Uterus (tissue), 4 donors: ENCODE measurements around the gene MYH2. TPM values are rescaled to one million over a fixed set of nuclear protein-coding genes. Genes with fewer than 3 reads are reported as not detected.

Source experiments
- DNase-seq, 2 donors: peaks; one replicate each; pipeline ENCODE4 v3.0.0-alpha.2; 2019 to 2020
- H3K27ac ChIP-seq, 2 donors: fragments of 200-600 bp; sonication (generic); 1 replicate in 1 of 2; 2 replicates in 1 of 2; pipeline ENCODE4 v1.5.1; 2016 to 2018
- H3K27me3 ChIP-seq, 2 donors: fragments of 200-600 bp; sonication (generic); one replicate each; pipeline ENCODE4 v1.5.1; 2018 to 2019; ENCODE audit warnings: control low read depth in 1 of 2
- H3K36me3 ChIP-seq, 2 donors: fragments of 200-600 bp; sonication (generic); one replicate each; pipeline ENCODE4 v1.5.1; 2019; ENCODE audit warnings: control low read depth in 1 of 2
- H3K4me1 ChIP-seq, 2 donors: fragments of 200-600 bp; sonication (generic); one replicate each; pipeline ENCODE4 v1.5.1; 2018 to 2019; ENCODE audit warnings: control low read depth in 1 of 2
- H3K4me3 ChIP-seq, 2 donors: fragments of 200-600 bp; sonication (generic); 1 replicate in 1 of 2; 2 replicates in 1 of 2; pipeline ENCODE4 v1.5.1; 2018 to 2019; ENCODE audit warnings: mild to moderate bottlenecking in 1 of 2
- H3K9me3 ChIP-seq, 2 donors: fragments of 200-600 bp; sonication (generic); one replicate each; pipeline ENCODE4 v1.5.1; 2019; ENCODE audit warnings: control low read depth in 1 of 2
- POLR2A ChIP-seq, 2 donors: fragments of 450-650 bp; IDR thresholded peaks; one replicate each; pipeline ENCODE4 v1.6.1; 2016; ENCODE audit warnings: antibody characterized with exemption in 2 of 2, mild to moderate bottlenecking in 1 of 2, moderate library complexity in 1 of 2
- intact Hi-C: fragments of 100-400 bp; cut with DNase I; formaldehyde crosslinking; loops from one replicate; pipeline ENCODE4 v1.15.1; 2023; ENCODE audit warnings: low total_unique reads
- total RNA-seq, 4 donors: library from RNA; depleted of rRNA in 3 of 4; stranded (reverse); fragments of >200 nt in 3 of 4; gene quantifications; one replicate each; pipeline versions ENCODE4 v1.1.0 to v1.2.4, GENCODE V29; 2014 to 2023
- TF ChIP-seq, protein P1 (sequence below), 4 experiments: fragments of 200-600 bp in 2 of 4; fragments of 450-650 bp in 2 of 4; sonication (generic) in 2 of 4; IDR thresholded peaks; one replicate each; pipeline ENCODE4 v1.5.1; 2016 to 2019; ENCODE audit warnings: antibody characterized with exemption in 4 of 4, mild to moderate bottlenecking in 2 of 4, moderate library complexity in 1 of 4
- donor health status: DM: yes; HTN: yes; CAD: no.

The MYH2 gene
- 1 to 10 TPM in 1 of 4 donors, under 1 TPM in 1, not detected in 2; 0.35 to 2.0 TPM for total RNA-seq

GRCh38 chr17:10549096-10549842 is at the start of gene MYH2:
MYH2 (minus strand) TSS chr17:10549658; CDS start chr17:10547920, 1,738 bp downstream.
- H3K27me3 ChIP-seq = no peaks in the 10 kb centered on the region
- no peaks in the 10 kb centered on the region for H3K36me3 ChIP-seq
- H3K4me1 ChIP-seq = no peaks in the 10 kb centered on the region
- DNase-seq = no peak
- H3K4me3 ChIP-seq = no peak within 1 kb of the TSS
- H3K9me3 ChIP-seq = no peaks in the 10 kb centered on the region
- TF ChIP-seq, protein P1, sequence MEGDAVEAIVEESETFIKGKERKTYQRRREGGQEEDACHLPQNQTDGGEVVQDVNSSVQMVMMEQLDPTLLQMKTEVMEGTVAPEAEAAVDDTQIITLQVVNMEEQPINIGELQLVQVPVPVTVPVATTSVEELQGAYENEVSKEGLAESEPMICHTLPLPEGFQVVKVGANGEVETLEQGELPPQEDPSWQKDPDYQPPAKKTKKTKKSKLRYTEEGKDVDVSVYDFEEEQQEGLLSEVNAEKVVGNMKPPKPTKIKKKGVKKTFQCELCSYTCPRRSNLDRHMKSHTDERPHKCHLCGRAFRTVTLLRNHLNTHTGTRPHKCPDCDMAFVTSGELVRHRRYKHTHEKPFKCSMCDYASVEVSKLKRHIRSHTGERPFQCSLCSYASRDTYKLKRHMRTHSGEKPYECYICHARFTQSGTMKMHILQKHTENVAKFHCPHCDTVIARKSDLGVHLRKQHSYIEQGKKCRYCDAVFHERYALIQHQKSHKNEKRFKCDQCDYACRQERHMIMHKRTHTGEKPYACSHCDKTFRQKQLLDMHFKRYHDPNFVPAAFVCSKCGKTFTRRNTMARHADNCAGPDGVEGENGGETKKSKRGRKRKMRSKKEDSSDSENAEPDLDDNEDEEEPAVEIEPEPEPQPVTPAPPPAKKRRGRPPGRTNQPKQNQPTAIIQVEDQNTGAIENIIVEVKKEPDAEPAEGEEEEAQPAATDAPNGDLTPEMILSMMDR (IDR thresholded peaks at IDR 0.05) = no peak
- no peak for TF ChIP-seq POLR2A (IDR thresholded peaks at IDR 0.05)
- intact Hi-C loops = no loop called here
- no peak within 1 kb of the TSS for H3K27ac ChIP-seq

GRCh38 chr17:10598621-10599020 is 49.2 kb upstream of the MYH2 start:
- no peak overlapping the region for H3K27ac ChIP-seq
- TF ChIP-seq, protein P1 (IDR thresholded peaks at IDR 0.05) = no peak
- TF ChIP-seq POLR2A (IDR thresholded peaks at IDR 0.05) = no peak
- no peaks in the 10 kb centered on the region for H3K4me1 ChIP-seq
- intact Hi-C loops = no loop called here
- no peaks in the 10 kb centered on the region for H3K36me3 ChIP-seq
- no peaks in the 10 kb centered on the region for H3K9me3 ChIP-seq
- H3K4me3 ChIP-seq = no peak overlapping the region
- no peak for DNase-seq
- H3K27me3 ChIP-seq = no peaks in the 10 kb centered on the region

DNA sequence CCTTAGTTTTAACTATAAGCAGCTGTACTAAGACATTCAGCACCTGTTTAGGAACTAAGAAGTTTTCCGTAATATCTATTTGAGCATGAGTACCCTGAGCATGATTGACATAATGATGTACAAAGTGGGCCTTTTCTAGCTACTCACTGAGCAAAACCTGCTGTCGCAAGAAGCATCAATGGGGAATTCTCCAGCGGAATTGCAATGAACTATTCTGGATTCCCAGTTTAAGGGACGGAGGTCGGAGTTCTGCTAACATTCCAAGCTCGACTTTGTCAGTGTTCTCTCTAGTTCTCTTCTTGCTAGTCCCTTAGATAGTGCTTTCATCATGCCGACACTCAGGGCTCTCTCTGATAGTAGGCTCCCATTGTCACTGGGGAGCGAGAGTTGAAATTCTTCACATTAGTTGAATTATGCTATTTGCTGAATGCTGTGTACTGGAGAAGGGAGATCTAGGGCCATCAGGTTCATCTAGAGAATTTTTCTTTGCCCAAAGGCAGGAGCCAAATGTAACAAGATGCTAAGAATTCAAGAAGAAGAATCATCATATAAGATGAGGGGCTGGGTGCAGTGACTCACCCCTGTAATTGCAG is 40.2 kb upstream of the MYH2 start:
- Histone ChIP-seq H3K27ac (no peak overlapping the region), H3K4me3 (no peak overlapping the region), H3K9me3 (no peaks in the 10 kb centered on the region), H3K4me1 (no peaks in the 10 kb centered on the region), H3K36me3 (no peaks in the 10 kb centered on the region), H3K27me3 (no peaks in the 10 kb centered on the region)
- intact Hi-C loops = no loop called here
- no peak for DNase-seq
- TF ChIP-seq, protein P1 (IDR thresholded peaks at IDR 0.05) = no peak
- TF ChIP-seq POLR2A (IDR thresholded peaks at IDR 0.05) = no peak

GRCh38 chr17:10585529-10585928 is 36.1 kb upstream of the MYH2 start:
- no peak for DNase-seq
- intact Hi-C loops = no loop called here
- H3K9me3 ChIP-seq = no peaks in the 10 kb centered on the region
- no peaks in the 10 kb centered on the region for H3K4me1 ChIP-seq
- no peak overlapping the region for H3K4me3 ChIP-seq
- TF ChIP-seq POLR2A (IDR thresholded peaks at IDR 0.05) = no peak
- TF ChIP-seq, protein P1 (IDR thresholded peaks at IDR 0.05) = no peak
- H3K27ac ChIP-seq = no peak overlapping the region
- H3K36me3 ChIP-seq = no peaks in the 10 kb centered on the region
- no peaks in the 10 kb centered on the region for H3K27me3 ChIP-seq

GRCh38 chr17:10583834-10584233 is 34.4 kb upstream of the MYH2 start:
- H3K36me3 ChIP-seq = no peaks in the 10 kb centered on the region
- intact Hi-C loops = no loop called here

More at GRCh38 chr17:10583834-10584233, 34.4 kb upstream of the MYH2 start:
- no peak for DNase-seq
- TF ChIP-seq, protein P1 (IDR thresholded peaks at IDR 0.05) = no peak
- TF ChIP-seq POLR2A (IDR thresholded peaks at IDR 0.05) = no peak
- Histone ChIP-seq H3K4me1 (no peaks in the 10 kb centered on the region), H3K27ac (no peak overlapping the region), H3K4me3 (no peak overlapping the region), H3K9me3 (no peaks in the 10 kb centered on the region), H3K27me3 (no peaks in the 10 kb centered on the region)
